AG09309 (cell line): Measurements from ENCODE around the gene AK9.
"Not testable (repeated sequence)": the region's sequence is repeated elsewhere in the genome, so short reads cannot be mapped to it uniquely, and the experiment has no call there.

Experiments
- DNase-seq: peaks from one replicate; pipeline ENCODE4 v3.0.0-alpha.2; 2010; ENCODE audit warnings: low read depth
- H3K4me3 ChIP-seq: 2 replicates; pipeline ENCODE4 v1.5.1; 2011; ENCODE audit warnings: mild to moderate bottlenecking, low read depth, low read length, moderate library complexity; ENCODE audit not compliant: control insufficient read depth
- TF ChIP-seq, protein P1 (sequence below): IDR thresholded peaks from 2 replicates; pipeline ENCODE4 v1.5.1; 2011; ENCODE audit warnings: mild to moderate bottlenecking, low read depth, low read length, inconsistent platforms; ENCODE audit not compliant: insufficient read depth, control insufficient read depth; ENCODE audit errors: missing control alignments

The AK9 gene

DNA sequence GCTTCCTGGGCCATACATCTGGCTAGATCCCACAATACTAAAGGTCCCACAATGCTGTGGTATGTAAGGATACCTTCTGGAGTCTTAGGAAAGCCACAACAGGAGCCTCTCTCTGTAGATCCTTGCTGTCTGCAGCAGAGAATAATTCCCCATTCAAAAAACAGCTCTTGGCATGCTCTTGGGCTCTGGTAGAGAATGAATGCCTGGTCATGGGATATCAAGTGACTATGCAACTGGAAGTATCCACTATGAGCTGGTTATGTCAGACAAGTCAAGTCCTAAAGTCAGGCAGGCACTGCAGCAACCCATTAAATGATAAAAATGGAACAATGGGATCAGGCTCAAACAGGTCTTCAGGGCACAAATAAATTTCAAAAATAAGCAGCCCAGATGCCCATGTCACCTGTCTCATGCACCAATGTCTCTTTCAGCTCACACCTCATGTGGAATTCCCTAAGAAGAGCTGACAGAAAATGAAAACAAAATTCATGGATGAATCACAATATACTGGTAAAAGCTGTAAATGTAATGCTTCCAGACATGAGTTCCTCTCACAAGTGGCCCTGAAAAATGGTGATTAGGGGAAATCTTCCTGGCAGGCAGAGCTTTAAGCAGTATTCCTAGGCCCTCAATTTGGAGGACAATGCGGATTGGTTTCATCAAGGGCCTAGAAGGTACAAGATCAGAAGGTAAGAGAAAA lies 4.3 kb downstream of the AK9 start:
- no peak for DNase-seq
- H3K4me3 ChIP-seq, result no peak overlapping the region

DNA sequence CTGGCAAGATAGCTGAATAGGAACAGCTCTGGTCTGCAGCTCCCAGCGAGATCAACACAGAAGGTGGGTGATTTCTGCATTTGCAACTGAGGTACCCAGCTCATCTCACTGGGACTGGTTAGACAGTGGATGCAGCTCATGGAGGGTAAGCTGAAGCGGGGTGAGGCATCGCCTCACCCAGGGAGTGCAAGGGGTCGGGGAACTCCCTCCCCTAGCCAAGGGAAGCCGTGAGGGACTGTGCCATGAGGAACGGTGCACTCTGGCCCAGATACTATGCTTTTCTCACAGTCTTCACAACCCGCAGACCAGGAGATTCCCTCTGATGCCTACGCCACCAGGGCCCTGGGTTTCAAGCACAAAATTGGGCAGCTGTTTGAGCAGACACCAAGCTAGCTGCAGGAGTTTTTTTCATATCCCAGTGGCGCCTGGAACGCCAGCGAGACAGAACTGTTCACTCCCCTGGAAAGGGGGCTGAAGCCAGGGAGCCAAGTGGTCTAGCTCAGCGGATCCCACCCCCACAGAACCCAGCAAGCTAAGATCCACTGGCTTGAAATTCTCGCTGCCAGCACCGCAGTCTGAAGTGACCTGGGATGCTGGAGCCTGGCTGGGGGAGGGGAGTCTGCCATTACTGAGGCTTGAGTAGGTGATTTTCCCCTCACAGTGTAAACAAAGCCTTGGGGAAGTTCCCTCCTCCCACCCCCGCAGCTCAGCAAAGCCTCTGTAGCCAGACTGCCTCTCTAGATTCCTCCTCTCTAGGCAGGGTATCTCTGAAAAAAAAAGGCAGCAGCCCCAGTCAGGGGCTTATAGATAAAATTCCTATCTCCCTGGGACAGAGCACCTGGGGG lies 12.1 kb downstream of the AK9 start:
- H3K4me3 ChIP-seq, DNase-seq: not testable (repeated sequence)

More for the DNA sequence above, 4.3 kb downstream of the AK9 start:
- TF ChIP-seq, protein P1, sequence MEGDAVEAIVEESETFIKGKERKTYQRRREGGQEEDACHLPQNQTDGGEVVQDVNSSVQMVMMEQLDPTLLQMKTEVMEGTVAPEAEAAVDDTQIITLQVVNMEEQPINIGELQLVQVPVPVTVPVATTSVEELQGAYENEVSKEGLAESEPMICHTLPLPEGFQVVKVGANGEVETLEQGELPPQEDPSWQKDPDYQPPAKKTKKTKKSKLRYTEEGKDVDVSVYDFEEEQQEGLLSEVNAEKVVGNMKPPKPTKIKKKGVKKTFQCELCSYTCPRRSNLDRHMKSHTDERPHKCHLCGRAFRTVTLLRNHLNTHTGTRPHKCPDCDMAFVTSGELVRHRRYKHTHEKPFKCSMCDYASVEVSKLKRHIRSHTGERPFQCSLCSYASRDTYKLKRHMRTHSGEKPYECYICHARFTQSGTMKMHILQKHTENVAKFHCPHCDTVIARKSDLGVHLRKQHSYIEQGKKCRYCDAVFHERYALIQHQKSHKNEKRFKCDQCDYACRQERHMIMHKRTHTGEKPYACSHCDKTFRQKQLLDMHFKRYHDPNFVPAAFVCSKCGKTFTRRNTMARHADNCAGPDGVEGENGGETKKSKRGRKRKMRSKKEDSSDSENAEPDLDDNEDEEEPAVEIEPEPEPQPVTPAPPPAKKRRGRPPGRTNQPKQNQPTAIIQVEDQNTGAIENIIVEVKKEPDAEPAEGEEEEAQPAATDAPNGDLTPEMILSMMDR, result no peak

DNA sequence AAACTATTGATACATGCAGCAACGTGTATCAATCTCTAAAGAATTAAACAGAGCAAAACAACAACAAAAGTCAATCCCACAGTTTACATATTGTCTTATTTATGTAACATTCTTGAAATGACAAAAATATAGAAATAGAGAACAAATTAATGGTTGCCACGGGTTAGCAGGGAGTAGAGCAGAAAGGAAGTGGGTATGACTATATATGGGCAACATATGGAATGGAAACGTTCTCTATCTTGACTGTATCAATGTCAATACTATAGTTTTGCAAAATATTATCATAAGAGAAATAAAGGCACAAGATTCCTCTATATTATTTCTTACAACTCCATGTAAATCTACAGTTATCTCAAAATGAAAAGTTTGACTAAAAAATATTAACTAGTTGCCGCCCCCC lies 12.8 kb downstream of the AK9 start:
- no peak for DNase-seq
- H3K4me3 ChIP-seq, result no peak overlapping the region
- TF ChIP-seq, protein P1, result no peak

DNA sequence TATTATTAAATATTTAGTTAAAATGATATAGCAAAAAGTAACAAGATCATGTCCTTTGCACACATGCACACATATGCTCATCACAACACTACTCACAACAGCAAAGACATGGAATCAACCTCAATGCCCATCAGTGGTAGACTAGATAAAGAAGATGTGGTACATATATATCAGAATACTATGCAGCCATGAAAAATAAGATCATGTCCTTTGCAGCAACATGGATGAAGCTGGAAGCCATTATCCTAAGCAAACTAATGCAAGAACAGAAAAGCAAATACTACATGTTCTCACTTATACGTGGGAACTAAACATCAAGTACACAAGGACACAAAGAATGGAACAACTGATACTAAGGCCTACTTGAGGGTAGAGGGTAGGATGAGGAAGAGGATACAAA lies 14.3 kb downstream of the AK9 start:
- TF ChIP-seq, protein P1, result no peak

DNA sequence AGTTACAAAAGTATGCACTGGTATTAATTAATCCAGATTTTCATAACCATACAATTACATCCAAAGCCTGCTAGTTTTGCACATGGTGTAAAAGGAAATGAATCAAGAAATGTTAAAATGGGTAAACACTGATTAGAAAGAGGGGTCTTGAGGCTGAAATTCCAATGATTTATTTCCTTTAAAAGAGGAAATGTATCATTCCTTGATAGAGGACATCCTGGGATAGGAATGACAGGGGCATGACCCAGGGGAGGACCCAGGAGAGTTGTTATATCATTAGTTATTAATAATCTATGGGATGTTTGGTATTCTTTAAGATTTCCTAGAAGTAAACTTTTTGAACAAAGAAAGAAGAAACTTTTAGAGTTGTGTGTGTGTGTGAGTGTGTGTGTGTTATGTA lies 18.2 kb downstream of the AK9 start:
- no peak overlapping the region for H3K4me3 ChIP-seq
- DNase-seq, result no peak
- TF ChIP-seq, protein P1, result no peak

More for the DNA sequence above, 14.3 kb downstream of the AK9 start:
- DNase-seq, result no peak
- no peak overlapping the region for H3K4me3 ChIP-seq

DNA sequence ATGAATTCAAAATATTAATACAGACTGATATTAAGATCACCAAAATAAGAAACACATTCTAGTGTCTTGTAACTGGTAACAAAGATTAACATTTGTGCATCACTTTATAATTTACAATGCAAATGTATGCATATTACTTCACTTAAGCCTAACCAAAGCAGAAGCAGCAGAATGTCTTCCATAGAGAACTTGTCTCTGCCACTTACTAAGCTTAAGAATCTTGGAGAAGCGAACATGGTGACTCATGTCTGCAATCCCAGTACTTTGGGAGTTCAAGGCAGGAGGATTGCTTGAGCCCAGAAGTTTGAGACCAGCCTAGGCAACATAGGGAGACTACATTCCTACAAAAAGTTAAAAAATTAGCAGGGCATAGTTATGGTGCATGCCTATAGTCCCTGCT lies 18.8 kb downstream of the AK9 start:
- H3K4me3 ChIP-seq, result no peak overlapping the region
- TF ChIP-seq, protein P1, result no peak
- DNase-seq, result no peak

DNA sequence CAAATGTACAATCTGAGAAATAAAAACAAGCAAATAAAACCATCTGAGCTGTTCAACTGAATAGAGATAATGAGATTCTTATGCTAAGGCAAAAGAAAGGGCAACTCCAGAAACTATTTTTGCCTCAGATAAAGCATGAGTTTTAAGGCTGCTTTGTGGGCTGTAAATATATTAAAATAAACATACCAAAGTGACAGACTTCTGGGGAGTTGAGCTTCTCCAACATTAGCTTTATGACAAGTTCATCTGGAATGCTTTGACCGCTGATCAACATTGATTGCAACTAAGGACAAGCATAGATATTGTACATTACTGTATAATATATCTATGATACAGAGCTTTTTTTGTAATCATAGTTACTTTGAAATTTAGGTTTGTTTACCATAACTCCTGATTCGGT lies 19.3 kb downstream of the AK9 start:
- DNase-seq, result peak; percentile 14
- TF ChIP-seq, protein P1, result no peak
- no peak overlapping the region for H3K4me3 ChIP-seq
